Activated naive CD4-positive, alpha-beta T cell treated with anti-CD3 and anti-CD28 coated beads, Interleukin-2, amount 50 U/mL, for 24 hours (primary cell): Measurements from ENCODE around the gene ACKR3.

Experiments
- H3K27ac Mint-ChIP-seq: one replicate; pipeline ENCODE4 v1.8.0; 2021; ENCODE audit warnings: mild to moderate bottlenecking, mixed read lengths
- H3K27me3 Mint-ChIP-seq: one replicate; pipeline ENCODE4 v1.8.0; 2021; ENCODE audit warnings: mixed read lengths
- H3K36me3 Mint-ChIP-seq: one replicate; pipeline ENCODE4 v1.8.0; 2021; ENCODE audit warnings: mixed read lengths
- H3K4me1 Mint-ChIP-seq: one replicate; pipeline ENCODE4 v1.8.0; 2021; ENCODE audit warnings: mixed read lengths
- H3K4me3 Mint-ChIP-seq: one replicate; pipeline ENCODE4 v1.8.0; 2021; ENCODE audit warnings: mild to moderate bottlenecking, mixed read lengths
- H3K9me3 Mint-ChIP-seq: one replicate; pipeline ENCODE4 v1.8.0; 2021; ENCODE audit warnings: mixed read lengths

Gene ACKR3

DNA sequence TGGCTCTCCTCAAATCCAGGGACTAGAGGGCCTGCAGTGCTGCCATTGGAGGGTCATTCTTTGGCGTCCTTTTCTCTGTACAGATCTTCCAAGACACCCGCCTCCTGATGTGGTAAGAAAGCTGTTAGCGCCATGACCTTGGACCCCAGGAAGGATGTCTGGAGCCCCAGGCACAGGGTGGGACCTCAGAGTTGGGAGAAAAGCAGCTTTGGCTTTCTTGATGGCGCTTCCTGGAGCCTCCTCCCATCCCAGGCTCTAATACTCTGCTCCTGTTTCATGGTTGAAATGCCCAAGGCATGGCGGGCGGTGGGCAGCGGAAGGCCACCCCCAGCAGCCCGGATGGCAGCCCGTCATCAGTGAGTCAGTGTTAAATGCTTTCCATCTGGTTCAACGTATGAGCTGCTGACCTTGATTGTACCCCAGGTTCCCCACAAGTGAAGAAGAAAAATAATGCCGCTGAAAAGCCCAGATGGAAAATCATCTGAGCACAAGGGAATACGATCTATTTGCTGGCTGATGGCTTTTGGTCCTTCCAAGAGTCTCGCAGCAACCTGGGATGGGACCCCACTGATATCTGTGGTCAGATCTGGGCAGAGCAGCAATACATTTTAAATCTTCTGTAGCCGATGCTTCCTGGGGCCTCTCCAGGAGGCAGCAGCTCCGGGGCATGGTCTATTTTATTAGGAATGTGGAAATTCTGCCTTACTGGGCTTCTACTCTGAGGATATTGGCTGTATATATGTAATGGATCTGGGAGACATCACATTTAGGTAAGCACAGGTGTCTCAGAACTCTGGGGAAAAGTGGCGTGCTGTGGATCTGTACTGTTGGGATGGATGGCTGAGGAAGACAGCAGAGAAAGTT, 15.1 kb downstream of the ACKR3 start:
- Mint-ChIP-seq H3K4me3 (no peak overlapping the region), H3K27ac (no peak overlapping the region), H3K9me3 (no peaks in the 10 kb centered on the region), H3K36me3 (peaks cover 17% of the 10 kb centered on the region), H3K4me1 (peaks cover 4% of the 10 kb centered on the region), H3K27me3 (no peaks in the 10 kb centered on the region)

DNA sequence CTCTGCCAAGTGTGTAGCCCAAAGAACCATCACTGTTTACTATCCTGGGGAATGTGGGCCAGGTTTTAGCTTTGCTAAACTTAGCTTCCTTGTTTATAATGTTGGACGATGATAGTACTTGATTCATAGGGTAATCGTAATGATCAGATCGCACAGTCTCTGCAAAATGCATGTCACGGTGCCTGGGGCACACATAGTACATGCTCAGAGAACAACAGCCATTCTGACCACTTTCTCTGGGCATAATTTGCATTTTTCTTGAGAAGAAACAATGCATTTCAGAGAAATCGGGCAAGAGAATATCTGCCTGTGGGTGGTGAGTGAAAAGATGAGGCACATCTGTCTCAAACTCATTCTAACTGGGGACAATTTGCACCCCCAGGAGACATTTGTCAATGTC, 16.3 kb downstream of the ACKR3 start:
- no peak overlapping the region for H3K27ac Mint-ChIP-seq
- peaks cover 4% of the 10 kb centered on the region for H3K4me1 Mint-ChIP-seq
- H3K36me3 Mint-ChIP-seq = peaks cover 8% of the 10 kb centered on the region
- no peaks in the 10 kb centered on the region for H3K27me3 Mint-ChIP-seq
- no peak overlapping the region for H3K4me3 Mint-ChIP-seq
- H3K9me3 Mint-ChIP-seq = no peaks in the 10 kb centered on the region

DNA sequence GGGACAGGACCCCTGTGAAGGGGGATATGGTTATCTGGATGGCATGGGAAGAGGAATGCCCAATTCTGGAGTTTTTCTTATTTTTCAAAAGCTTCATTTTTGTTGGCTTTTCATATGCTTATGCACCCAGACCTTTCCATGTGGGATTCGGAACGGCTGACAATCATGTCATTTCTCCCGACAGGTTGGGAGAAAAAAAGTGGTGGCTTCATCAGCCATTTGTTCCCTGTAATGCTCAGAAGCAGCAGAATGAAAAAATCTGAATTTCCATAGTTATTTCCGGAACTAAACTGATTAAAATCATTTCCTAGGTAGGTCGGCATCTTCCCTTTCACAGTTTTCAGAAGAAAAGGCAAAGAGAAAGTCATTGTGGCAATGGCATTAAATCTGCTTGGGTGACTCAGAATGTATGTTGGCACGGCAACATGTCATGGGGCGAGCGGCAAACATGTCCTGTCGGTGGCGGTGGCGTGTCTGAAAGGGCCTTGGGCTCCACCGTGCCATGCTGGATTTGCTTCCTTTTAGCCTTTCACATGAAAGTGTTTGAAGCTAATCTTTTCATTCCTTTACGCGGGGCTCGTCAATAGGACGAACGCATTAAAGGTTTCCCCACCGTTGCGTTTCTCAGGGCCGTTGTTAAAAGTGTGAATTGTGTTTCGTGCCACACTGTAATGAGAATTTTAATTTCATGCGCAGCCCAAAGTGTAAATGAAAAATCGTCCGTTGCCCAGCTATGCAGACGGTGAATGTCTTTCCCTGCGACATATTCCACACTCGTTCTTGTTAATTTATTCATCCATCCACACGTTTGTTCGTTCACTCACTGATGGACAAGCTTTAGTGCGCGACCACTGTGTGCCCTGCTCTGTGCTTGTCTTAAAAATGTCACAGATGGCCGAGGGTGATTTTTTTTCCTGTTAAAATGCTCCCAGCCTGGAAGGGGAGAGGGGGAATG, 18.5 kb downstream of the ACKR3 start:
- H3K4me3 Mint-ChIP-seq = no peak overlapping the region
- H3K9me3 Mint-ChIP-seq = no peaks in the 10 kb centered on the region
- H3K4me1 Mint-ChIP-seq = no peaks in the 10 kb centered on the region
- no peaks in the 10 kb centered on the region for H3K27me3 Mint-ChIP-seq
- peaks cover 4% of the 10 kb centered on the region for H3K36me3 Mint-ChIP-seq
- no peak overlapping the region for H3K27ac Mint-ChIP-seq

DNA sequence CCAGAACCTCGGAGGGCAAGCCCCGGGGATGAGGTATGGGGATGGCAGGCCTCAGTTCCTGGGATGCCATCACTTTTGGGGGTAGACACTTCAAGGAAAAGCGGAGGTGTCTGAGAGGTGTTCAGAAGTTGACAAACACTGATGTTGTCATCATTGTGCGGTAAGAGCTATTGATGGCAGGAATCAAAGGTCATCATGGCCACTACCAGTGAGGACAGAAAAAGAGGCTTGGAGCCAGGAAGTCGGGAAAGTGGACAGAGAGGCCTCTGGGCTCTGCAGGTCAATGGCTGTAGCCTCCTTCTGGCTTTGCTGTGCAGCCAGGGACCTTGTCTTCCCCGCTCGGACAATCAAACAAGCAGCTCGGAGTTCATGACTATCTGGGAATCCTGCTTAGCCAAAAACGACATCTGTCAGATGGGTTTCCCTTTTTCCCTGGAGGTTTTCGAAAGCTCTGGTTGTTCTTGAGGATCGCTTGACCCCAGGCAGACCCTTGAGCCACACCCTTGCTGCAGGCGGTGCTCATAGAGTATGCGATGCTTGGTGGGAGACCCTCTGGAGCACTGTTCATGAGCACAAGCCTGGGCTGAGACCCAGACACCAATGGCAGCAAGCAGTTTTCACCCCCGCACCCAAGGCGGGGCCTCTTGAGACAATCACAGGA, 19.4 kb downstream of the ACKR3 start:
- Mint-ChIP-seq H3K27me3 (no peaks in the 10 kb centered on the region), H3K9me3 (no peaks in the 10 kb centered on the region), H3K4me3 (no peak overlapping the region), H3K27ac (no peak overlapping the region), H3K4me1 (no peaks in the 10 kb centered on the region), H3K36me3 (peaks cover 2% of the 10 kb centered on the region)

DNA sequence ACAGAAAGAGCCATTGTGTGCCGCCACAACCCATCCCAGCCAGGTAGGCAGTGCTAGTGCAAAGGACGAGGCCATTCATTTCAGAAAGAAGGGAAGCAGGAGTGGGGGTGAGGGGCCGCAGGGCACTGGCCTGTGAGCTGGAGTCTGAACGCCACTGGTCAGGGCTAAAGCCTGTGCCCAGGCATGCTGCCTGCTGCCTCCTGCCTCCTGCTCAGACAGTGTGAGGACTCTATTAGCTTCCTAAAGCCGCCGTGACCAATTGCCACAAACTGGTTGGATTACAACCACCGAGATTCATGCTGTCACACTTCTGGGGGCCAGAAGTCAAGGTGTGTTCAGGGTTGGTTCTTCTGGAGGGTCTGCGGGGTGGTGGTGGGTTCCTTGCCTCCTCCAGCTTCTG, 21.2 kb downstream of the ACKR3 start:
- H3K27me3 Mint-ChIP-seq = no peaks in the 10 kb centered on the region
- no peaks in the 10 kb centered on the region for H3K4me1 Mint-ChIP-seq
- H3K4me3 Mint-ChIP-seq = no peak overlapping the region
- H3K9me3 Mint-ChIP-seq = no peaks in the 10 kb centered on the region
- no peak overlapping the region for H3K27ac Mint-ChIP-seq
- no peaks in the 10 kb centered on the region for H3K36me3 Mint-ChIP-seq

DNA sequence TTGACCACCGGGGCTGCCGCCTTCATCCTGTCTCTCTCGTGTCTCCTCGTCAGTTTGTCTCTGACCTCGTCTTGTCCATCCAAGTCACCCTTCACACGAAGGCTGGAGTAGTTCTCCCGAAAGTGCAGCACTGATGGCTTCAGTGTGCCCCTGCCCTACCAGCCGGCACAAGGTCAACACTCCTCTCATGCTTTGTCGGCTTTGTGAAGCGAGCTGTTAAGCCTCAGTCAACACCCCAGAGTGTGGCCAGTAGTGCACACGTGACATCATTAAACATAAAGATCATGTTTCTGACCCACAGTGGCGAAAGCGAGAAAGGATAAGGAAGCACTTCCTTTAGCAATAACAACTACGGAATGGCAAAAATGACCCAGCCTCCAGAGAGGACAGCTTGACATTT, 23.2 kb downstream of the ACKR3 start:
- no peaks in the 10 kb centered on the region for H3K36me3 Mint-ChIP-seq
- H3K9me3 Mint-ChIP-seq = no peaks in the 10 kb centered on the region
- H3K27ac Mint-ChIP-seq = no peak overlapping the region
- H3K4me1 Mint-ChIP-seq = no peaks in the 10 kb centered on the region
- H3K27me3 Mint-ChIP-seq = no peaks in the 10 kb centered on the region
- no peak overlapping the region for H3K4me3 Mint-ChIP-seq

DNA sequence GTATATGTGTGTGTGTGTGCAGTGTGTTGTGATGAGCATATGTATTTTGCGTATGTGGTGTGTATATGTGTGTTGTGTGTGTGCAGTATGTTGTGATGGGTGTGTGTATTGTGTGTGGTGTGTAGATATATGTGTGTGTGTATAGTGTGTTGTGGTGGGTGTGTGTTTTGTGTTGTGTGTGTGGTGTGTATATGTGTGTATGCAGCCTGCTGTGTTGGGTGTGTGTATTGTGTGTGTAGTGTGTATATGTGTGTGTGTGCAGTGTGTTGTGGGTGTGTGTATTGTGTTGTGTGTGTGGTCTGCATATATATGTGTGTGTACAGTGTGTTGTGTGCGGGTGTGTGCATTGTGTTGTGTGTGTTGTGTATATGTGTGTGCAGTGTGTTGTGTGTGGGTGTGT, 23.9 kb downstream of the ACKR3 start:
- Mint-ChIP-seq H3K27ac (no peak overlapping the region), H3K36me3 (no peaks in the 10 kb centered on the region), H3K4me3 (no peak overlapping the region), H3K4me1 (no peaks in the 10 kb centered on the region), H3K27me3 (no peaks in the 10 kb centered on the region), H3K9me3 (no peaks in the 10 kb centered on the region)

DNA sequence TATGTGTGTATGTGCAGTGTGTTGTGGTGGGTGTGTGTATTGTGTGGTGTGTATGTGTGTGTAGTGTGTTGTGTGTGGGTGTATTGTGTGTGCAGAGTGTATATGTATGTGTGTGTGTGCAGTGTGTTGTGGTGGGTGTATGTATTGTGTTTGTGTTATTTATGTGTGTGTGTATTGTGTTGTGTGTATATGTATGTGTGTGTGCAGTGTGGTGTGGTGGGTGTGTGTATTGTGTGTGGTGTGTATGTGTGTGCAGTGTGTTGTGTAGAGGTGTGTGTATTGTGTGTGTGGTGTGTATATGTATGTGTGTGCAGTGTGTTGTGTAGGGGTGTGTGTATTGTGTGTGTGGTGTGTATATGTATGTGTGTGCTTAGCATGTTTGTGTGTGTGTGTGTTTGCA, 24.3 kb downstream of the ACKR3 start:
- Mint-ChIP-seq H3K27me3 (no peaks in the 10 kb centered on the region), H3K4me3 (no peak overlapping the region)

DNA sequence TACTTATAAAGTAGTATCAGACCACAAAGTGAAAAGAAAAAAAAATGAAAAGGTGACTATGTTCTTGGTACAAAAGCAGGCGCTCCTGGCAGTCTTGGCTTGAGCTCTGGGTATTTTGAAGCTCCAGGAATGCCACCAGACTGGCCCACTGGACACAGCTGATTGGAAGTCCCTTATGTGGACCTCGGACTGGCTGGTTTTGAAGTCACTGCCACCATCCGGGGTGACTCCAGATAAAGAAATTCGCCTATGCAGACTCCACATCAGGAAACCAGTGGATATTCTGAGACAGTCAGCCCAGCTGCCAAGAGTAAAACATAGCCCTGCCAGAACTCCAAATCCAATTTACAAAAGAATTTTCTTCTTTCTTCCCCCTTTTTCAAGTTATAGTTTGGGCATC, 28.0 kb downstream of the ACKR3 start:
- no peaks in the 10 kb centered on the region for H3K36me3 Mint-ChIP-seq
- H3K27ac Mint-ChIP-seq = no peak overlapping the region
- H3K9me3 Mint-ChIP-seq = no peaks in the 10 kb centered on the region

More for the DNA sequence above, 24.3 kb downstream of the ACKR3 start:
- H3K36me3 Mint-ChIP-seq = no peaks in the 10 kb centered on the region
- H3K27ac Mint-ChIP-seq = no peak overlapping the region
- H3K9me3 Mint-ChIP-seq = no peaks in the 10 kb centered on the region
- no peaks in the 10 kb centered on the region for H3K4me1 Mint-ChIP-seq

DNA sequence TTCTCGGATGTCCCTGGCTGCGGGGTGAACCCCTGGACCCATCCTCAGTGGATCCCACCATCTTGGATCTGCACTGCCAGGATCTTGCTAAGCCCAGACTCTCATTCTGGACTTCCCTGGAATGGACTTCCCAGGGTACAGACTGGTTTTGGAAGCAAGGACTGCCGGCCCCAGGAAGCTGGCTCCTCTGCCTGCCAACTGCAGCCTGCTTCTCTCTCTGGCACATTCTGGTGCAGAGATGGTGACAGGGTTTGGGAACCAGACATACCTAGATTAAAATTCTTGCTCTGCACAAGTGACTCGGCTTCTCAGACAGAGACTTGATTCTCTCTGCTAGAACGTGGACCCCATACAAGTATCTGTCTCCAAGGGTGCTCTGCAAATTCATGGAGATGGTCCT, 29.4 kb downstream of the ACKR3 start:
- no peaks in the 10 kb centered on the region for H3K4me1 Mint-ChIP-seq
- H3K9me3 Mint-ChIP-seq = no peaks in the 10 kb centered on the region
- no peaks in the 10 kb centered on the region for H3K27me3 Mint-ChIP-seq
- H3K36me3 Mint-ChIP-seq = no peaks in the 10 kb centered on the region
- no peak overlapping the region for H3K27ac Mint-ChIP-seq
- H3K4me3 Mint-ChIP-seq = no peak overlapping the region

More for the DNA sequence above, 28.0 kb downstream of the ACKR3 start:
- Mint-ChIP-seq H3K4me3 (no peak overlapping the region), H3K27me3 (no peaks in the 10 kb centered on the region), H3K4me1 (no peaks in the 10 kb centered on the region)

DNA sequence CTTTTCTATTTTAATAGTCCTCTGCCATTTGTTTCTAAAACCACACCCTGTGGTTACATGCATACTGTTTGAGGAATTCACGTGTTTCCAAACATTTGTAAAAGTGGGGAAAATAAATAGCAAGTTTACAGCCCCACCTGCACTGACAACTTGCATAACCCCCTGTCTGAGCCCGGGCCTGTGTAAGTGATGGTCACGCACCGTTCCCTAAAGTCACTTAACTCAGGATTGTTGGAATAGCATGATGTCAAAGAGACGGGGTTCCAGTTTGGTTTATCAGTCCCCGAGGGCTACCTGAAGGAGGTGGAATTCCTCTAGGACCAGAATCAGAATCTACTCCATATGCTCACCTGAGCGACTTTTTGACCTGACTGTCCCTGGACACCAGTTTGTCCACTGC, 30.5 kb downstream of the ACKR3 start:
- no peaks in the 10 kb centered on the region for H3K9me3 Mint-ChIP-seq
- peaks cover 5% of the 10 kb centered on the region for H3K4me1 Mint-ChIP-seq
- no peak overlapping the region for H3K27ac Mint-ChIP-seq
- H3K4me3 Mint-ChIP-seq = no peak overlapping the region
- H3K36me3 Mint-ChIP-seq = no peaks in the 10 kb centered on the region
- H3K27me3 Mint-ChIP-seq = peaks cover 4% of the 10 kb centered on the region

DNA sequence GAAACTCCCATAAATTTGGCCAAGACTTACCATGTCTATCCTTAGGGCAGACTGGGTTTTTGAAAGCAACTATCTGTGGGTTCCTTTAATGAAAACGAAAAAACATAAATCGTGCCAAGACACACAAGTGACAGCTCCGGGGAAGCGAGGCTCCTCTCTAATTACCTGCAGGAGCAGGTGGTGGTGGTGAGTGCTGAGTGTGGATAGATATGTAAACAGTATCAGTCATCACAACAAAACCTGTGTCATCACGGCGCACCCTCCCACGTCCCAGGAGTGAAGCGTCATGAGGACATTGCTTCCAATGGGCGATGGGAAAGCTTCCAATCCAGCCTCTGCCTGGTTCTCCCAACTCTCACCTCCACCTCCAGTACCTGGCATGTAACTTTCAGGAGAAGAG, 31.3 kb downstream of the ACKR3 start:
- peaks cover 7% of the 10 kb centered on the region for H3K4me1 Mint-ChIP-seq
- H3K27me3 Mint-ChIP-seq = peaks cover 7% of the 10 kb centered on the region
- no peaks in the 10 kb centered on the region for H3K36me3 Mint-ChIP-seq
- H3K9me3 Mint-ChIP-seq = no peaks in the 10 kb centered on the region
- H3K27ac Mint-ChIP-seq = no peak overlapping the region
- H3K4me3 Mint-ChIP-seq = no peak overlapping the region

DNA sequence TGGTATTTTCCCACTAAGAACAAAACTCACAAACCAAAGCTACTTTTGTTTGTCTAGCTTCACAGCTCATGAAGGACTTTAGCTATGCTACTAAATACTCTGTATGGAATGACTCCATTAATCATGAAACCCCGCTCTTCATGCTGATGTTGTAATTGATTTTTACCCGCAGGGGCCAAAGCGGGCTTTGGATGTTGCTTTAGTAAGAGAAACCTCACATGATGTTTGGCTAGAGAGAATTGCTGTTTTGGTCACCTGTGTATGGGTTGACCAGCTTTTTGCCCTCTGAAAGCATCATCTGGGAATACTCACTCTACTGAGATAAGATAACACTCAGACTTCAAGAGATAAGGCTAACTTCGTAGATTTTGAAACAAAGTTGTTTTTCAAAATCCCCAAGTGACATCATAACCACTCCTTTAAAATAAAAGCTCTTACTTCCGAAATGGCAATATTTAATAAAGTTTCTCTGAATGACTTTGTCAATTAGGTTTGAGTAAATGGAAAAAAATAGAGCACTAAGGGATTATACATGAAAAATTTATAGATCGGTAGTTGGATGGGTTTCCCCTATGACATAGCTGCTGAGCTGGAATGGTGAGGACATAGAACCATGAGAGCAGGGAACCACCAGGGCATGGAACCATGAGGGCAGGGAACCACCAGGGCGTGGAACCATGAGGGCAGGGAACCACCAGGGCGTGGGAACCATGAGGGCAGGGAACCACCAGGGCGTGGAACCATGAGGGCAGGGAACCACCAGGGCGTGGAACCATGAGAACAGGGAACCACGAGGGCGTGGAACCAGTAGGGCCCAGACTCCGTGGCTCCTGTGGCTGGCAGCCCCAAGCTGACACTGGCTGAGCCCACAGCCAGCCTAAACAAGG, 31.9 kb downstream of the ACKR3 start:
- Mint-ChIP-seq H3K4me1 (peaks cover 7% of the 10 kb centered on the region), H3K36me3 (no peaks in the 10 kb centered on the region), H3K4me3 (no peak overlapping the region), H3K9me3 (no peaks in the 10 kb centered on the region), H3K27me3 (peaks cover 9% of the 10 kb centered on the region), H3K27ac (no peak overlapping the region)

DNA sequence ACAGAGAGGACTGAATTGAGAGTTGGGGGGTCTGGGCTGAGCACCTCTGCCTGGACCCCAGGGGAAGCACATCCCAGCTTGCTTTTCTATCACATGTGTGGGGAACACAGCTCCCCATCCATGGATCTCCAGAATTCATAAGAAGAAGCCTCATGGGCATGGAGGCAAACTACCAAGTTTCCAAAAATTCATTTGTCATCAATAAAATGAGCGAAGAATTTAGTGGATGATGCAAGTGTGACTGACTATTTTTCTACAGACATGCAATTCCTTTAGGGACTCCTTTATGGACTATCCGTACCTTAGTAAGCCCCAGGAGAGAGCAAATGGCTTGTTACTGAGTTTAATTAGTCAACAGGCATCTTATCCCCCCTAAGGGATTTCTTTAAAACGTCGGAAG, 33.1 kb downstream of the ACKR3 start:
- Mint-ChIP-seq H3K36me3 (no peaks in the 10 kb centered on the region), H3K4me1 (peaks cover 7% of the 10 kb centered on the region), H3K4me3 (no peak overlapping the region)

More for the DNA sequence above, 33.1 kb downstream of the ACKR3 start:
- H3K27ac Mint-ChIP-seq = no peak overlapping the region
- no peaks in the 10 kb centered on the region for H3K9me3 Mint-ChIP-seq
- peaks cover 9% of the 10 kb centered on the region for H3K27me3 Mint-ChIP-seq
